GM18511 (cell line): ENCODE results near the gene RNLS.
"Not testable (repeated sequence)": the region's sequence is repeated elsewhere in the genome, so short reads cannot be mapped to it uniquely, and the experiment has no call there.

Source experiments
- ATAC-seq: cut with Tn5 transposase; IDR thresholded peaks from one replicate; pipeline ENCODE4 v1.9.1; 2021; ENCODE audit warnings: mild to moderate bottlenecking, moderate library complexity; ENCODE audit not compliant: unreplicated experiment

The RNLS gene

DNA sequence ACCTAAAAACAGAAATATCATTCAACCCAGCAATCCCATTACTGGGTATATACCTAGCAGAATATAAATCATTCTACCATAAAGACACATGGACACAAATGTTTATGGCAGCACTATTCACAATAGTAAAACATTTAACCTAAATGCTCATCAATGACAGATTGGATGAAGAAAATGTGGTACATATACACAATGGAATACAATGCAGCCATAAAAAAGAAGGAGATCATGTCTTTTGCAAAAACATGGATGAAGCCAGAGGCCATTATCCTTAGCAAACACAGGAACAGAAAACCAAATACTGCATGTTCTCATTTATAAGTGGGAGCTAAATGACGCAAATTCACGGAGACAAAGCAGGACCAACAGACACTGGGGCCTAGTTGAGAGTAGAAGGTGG, 96.3 kb downstream of the RNLS start:
- ATAC-seq = not testable (repeated sequence)

DNA sequence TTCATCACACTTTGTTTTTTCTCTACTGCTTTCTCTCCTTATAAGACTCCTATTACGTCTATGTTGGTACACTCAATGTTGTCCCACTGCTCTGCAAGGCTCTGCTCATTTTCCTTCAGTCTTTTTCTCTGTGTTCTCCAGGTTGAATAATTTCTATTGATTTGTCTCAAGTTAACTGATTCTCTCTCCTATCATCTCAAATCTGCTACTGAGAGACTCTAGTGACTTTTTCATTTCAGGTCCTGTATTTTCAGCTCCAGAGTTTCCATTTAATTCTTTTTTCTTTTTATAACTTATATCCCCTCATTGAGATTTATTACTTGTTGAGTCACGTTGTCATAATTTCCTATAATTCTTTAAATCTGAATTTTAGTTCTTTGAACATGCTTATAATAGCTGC, 100.9 kb downstream of the RNLS start:
- no peak for ATAC-seq

DNA sequence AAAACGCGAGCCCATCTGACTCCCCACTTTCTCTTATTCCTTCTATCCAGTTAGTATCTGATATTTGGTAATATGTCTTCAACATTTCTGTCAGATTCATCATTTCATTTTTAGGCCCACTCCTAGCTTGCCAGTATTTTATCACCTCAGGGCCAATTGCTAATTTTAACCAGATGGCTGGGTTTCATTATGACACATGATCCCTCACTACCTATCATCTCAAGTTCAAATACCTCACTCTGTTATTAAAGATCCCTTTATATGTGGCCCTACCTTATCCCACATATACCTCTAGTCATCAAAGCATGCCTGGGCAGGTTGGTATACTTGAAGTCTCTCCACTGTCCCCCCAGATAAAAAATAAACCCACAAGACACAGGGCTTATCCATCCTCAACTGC, 104.9 kb downstream of the RNLS start:
- ATAC-seq = no peak

DNA sequence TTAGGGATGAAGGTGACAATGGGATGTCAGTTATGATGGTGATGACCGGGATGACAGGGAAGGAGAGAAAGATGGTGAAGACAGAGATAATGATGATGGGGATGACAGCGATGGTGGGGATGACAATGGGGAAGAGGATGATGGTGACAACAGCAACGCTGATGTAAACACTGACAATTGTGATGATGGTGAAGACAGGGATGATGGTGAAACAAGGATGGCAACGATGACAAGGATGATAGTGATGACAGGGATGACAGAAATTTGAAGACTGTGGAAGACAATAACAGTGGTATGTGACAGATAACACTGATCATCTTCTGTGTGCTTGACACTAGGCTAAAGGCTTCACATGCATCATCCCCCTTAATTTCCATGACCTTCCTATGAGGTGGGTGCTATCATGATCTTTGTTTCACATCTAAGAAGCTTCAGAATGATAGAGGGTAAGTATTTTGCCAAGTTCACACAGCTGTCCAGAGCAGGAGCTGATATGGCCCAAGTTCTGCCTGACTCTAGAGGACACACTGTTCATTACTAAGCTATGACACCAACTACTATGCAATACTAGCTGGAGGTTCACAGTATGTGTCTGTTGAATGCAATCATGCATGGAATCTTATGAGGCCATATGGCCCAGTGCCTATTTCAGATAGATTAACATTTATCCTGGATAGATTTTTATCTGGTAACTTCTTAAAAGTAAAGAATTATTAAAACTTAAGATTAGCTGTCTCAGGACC, 105.6 kb downstream of the RNLS start:
- no peak for ATAC-seq

DNA sequence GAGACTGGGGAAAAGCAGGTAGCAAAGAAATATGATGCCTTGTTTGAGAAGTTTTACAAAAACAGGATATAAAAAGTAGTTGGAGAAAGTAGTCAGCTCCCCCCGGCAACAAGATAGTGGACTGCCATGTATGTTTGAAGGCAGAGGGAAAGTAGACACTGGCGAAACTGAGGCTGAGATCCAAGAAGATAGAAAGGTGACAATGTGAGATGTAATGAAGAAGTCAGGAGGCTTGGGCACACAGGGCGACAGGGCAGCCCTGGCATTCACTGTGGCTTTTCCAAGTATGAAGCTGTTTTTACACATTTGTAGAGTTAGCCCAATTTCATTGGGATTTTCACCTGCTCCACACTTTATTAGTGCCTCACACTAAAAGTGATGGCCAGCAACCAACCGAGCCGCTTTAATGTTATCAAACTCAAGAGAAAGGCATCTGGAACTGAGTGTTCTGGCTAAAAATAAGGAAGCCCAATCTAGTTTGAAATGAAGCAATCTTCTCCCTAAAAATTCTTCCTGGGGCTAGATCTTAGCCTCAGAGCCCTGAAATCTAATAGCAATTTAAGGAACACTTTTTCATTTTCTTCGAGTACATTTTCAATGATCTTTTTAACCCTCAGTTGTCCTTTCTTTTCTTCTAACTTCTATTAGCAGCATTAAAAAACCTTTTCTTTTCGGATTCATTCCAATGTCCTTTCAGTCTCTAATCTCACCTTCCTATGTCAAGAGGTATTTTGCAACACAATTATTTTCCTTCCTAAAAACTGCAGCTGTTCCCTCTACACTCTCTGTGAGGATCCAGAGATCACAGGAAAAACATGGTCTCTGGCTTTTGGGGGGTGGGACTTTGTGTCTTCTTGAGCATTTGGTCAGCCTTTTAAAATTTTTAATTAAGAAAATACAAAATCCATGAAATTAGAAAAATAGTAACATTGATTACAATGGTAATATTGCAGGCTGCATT, 108.0 kb downstream of the RNLS start:
- no peak for ATAC-seq

DNA sequence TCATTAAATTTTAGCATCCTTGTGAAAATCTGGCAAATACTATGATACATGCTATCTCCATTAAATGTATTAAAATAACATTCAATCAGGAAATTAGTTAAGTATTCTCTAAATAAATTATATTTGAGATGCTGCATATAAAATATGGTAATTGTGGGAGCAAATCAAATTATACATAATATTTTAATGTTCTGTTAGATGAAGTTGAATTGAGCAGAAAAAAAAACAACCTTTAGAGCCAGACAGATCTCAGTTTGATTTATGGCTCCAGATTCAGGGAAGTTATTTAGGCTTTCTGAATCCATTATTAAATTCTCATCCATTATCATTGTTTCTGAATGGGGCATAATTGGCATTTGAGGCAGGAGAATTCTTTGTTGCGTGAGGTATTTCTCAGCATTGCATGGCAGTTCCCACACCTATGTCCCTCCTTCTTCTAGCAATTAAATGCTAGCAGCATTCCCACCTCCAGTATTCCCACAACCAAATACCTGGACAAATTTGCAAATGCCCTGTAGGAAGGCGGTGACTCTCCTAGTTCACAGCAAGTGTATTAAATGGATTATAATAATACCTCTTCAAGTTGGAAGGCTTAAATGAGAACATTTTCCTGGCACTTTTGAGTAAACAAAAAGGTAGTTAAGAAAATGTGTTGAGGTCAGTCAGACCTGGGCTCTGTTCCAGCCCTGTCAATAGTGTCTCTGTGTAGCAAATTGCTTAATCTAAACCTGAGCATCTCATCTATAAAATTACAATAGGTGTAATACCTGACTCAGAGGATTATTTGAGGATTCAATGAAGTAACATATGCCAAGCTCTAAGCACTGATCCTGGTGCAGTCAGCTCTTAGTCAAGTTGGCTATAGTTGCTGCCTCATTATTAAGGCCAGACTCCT, 108.9 kb downstream of the RNLS start:
- no peak for ATAC-seq

DNA sequence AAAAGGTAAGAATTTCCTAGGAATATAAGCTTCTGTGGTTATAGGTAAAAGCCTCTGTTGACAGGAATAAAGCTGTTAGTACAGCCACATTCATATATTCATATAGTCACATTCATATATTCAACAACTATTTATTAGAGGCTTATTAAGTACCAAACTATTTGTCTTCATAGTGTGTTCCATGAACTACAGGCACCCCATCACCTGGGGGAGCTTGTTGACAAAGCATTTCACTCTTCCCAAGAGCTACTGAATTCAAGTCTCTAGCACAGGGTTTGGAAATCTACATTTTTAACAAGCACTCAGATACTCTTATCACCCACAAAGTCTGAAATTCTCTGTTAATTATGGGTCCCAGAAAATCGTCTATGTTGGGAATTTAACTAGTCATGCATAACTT, 110.6 kb downstream of the RNLS start:
- ATAC-seq = no peak

DNA sequence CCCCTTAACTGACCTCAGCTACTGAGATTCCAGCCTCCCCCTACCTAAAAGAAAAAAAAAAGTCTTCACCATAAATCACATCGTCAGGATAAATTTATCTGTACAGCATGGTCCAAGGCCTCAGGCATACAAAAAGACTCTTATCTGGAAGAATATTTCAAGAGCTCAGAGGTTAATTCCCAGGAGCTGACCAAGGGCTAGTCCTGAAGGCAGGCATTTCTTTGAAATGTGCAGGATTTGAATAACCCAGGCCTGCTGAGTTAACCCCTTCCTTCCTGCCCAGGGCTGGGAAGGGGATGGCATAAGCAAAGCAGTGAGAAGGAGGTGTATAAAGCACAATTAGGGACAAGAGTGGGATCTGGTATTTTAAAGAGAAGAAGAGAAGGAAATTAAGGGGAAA, 111.2 kb downstream of the RNLS start:
- no peak for ATAC-seq

DNA sequence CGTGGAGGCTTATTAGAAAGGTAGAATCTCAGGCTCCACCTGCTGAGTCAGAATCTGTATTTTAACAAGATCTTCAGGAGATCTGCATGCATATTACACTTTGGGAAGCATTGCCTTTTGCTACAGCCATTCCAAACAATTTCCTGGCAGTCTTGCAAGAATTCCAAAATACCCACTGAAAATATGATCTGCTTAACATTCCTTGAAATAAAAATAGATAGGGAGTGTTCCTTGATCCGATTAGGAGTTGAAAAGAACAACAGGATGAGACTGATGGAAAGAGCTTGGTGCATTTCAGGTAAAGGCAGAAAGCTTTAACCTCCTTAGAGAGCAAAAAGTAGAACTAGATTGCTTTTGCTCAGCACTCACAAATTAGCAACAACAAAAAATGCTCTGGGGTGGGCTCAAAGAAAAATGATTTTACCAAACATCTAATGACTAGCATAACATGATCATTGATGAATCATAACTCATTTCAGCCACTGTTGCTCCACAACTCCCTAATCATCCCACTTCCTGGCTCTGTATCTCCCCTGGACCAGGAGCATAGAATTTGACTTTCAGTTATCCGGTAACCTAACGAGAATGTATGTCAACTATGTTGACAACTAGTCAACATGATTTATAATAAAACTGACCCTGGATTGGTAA, 115.2 kb downstream of the RNLS start:
- no peak for ATAC-seq

DNA sequence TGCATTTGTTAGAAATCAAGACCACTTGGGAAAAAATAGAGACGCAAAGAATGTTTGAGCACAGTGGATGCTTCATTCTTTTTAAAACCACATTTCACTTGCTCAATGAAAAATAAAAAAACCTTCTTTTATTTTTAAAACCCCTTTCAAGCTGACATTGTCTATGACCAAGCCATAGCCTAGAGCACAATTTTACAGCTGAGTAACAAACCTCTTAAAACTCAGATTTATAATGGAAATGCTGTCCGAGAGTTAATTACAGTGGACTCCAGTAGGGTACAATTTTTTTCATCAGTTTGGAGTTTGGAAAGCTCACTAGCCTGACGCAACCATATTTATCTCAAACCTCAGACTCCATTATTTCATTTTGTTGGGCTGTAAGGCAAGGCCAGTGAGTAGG, 116.3 kb downstream of the RNLS start:
- ATAC-seq = no peak

DNA sequence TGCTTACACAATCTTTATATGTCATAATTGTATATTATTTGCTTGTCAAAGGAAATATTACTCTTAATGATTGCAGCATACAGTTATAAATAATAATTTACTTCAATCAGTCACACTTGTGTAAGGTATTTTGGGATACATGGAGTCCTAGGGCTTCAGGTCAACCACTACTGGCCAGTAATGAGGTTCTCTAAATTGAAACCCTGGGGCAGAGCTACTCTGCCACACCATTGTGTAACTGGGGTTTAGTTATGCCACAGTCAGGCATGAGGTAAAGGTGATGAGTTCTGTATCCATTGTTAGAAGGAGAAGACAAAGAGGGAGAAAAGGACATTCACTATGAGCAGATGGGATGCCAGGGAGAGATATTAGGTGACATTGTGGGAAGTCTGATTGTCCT, 117.4 kb downstream of the RNLS start:
- ATAC-seq = no peak

DNA sequence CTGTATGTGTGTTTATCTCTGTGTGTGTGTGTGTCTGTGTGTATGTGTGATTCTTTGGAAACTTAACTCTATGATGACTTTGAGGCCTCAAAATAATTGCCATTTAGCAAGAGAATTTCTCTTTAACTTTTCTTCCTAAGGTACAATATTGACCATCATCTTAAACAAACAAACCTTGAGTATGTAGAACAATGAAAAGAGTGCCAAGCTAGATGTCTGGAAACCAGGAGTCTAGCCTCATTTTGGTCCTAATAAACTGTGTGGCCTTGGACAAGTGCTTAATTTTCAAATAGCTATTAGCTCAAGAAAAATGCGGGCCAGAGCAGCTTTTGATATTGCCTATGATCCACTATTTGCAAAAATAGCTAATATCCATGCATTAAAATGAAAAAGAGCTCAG, 119.3 kb downstream of the RNLS start:
- ATAC-seq = no peak

DNA sequence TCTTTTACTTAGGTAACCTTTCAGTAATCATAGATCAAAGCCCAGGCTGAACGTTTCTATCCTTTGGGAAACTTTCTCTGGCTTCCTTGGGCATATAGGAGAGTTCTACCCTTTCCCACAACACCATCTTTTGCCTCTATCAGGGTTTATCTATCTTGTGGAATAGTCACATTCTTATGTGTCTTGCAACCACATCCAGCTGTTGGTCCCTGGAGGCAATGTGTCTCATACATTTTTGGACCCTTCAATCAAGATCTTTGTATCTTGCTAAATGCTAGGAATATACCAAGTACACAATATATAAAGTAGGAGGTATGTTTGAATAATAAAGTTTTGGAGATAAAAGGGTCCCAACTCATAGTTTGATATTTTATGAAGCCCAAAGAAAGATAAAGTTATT, 121.7 kb downstream of the RNLS start:
- no peak for ATAC-seq

DNA sequence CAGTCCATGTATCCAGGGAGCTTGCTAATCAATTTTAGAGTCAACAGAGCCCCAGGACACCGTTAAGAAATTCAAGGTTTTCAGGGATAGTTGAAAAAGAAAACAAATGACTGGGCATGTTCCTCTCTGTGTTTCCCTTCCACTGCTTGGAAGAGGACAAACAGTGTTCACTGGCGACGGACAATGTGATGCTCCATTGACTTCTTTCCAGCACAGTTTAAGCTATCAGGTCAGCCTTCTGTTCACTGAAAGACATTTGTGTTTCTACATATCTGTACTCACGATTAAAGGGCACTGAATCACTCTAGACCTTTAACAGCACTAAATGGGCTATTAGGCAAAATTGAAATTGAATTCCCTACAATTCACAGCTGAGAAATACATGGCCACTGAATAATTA, 123.6 kb downstream of the RNLS start:
- no peak for ATAC-seq

DNA sequence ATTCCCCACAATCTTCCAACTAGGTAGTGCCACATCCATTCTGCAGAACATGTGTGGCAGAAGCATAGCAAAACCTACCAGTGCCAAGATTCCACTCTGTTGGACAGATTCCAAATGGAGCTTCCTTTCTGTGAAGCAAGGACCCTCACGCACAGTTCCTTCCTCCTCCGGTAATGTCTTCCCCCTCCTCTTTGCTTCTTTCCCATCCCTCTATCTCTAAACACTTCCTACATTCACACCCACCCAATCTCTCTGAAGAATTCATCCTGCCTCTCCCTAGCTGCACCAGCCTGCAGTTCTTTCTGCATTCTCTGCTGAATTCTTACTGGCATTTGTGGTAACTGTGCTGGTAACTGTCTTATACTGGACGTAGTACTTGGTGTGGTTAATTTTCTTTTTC, 124.9 kb downstream of the RNLS start:
- ATAC-seq = no peak

DNA sequence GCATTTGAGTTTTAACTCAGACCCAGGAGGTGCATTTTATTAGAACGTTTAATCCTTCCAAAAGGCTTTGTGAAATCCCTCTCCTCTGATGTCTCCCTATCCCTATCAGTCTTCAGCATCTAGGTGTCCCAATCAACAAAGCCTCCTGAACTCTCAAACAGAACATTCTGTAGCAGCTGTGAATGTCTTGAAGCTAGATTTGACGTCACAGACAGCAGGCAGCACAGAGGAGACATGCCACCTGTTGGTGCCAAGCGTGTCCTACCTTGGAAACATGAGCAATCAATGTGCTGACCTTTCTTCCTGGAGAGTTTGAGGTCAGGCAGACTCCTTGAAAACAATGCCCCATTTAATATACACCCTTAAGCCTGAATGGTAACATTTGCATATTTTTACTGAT, 125.5 kb downstream of the RNLS start:
- no peak for ATAC-seq

DNA sequence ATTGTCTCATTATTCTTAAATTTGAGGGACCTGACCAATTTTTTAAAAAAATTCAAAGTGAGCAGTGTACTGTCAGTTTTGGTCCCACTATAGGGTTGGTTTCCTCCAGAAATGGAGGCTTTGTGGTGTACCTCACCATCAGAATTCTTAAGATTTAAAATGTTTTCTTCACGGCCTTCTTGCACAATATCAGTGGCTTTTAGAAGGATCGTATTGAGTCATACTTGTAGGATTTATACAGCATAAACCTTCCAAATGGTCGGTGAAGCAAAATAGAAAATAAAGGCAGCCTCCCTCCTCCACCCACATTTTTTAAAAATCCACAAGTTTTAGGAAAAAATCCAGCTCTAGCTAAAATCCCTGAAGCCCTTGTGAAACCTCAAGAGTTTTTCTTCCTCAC, 126.4 kb downstream of the RNLS start:
- no peak for ATAC-seq

DNA sequence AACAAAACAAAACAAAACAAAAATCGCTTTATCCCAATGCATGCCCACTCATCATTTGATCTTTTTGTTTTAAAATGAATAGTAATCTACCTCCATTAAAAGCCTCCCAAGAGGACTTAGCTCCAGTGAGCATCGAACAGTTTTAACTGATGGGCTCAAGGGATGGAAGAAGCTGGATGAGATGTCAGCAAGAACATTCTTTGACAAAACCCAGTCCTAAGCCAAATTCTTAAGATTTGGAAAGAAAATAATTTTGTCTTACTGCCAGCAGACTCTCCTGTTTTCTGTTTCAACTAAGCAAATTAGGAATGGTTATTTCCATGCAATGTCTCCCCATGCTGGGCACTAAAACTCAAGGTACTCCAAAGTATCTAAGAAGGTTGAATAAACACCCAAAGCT, 127.3 kb downstream of the RNLS start:
- no peak for ATAC-seq

DNA sequence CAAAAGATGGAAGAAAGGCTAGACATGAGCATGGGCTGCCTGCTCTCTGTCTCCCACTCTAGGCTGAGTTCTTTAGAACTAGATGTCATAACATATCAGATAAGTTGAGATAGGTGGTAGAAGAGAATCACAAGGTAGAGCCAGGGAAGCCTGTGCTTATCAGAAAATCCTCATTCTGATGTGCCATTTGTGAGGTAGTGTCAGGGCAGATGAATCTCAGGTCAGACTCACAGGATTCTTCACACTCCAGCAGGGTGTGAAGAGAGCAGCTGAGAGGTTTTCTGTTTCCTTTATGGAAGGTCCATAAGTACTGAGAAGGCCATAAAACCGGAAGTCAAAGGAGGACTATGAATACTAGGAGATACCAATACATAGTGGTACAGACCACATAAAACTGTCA, 132.9 kb downstream of the RNLS start:
- no peak for ATAC-seq

DNA sequence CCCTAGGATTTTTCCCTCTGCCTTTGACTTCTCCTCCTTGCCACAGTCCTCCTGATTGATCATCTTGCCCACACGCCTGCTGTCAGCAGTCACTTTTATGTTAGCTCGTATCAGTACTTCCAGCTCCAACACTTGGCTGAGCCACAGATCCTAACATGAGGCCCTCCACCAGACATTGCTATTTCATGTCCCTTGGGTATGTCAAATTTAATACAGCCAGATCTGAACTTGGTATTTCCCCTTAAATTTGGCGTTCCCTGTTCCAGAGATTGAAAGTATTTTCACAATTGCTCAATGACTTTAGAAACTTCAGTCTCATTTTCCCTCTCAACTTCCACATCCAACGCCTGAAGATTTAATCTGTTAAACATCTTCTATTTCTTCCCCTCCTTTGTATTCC, 140.4 kb downstream of the RNLS start:
- no peak for ATAC-seq

DNA sequence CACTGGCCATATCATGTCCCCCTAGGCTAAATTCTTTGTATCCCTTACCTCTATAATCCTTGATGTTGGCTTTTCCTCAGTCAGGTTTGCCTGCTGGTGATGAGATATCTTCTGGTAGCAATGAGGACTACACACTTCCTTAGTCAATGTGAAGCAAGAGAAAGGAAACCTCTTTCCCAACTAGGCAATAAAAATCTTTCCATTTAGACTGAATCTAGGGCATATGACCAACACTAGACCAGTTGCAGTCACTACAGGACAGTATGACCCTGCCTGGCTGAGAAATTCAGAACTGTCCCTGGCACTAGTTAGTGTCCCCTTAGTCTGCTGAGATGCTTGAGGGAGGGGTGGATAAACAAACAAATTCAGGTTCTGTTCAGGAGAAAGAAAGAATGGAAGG, 142.6 kb downstream of the RNLS start:
- no peak for ATAC-seq
